ENCODE data around the gene TNFRSF19. TPM values are rescaled to one million over a fixed set of nuclear protein-coding genes. Genes with fewer than 3 reads are reported as not detected.

Gene TNFRSF19
- total and polyA plus RNA-seq, 2 of the 8 experiments (the other 6 are each of a cell fraction or from before 2014, with no cell fraction given): 0.50 to 0.95 TPM

GRCh38 chr13:23626700-23627099 lies 56.5 kb downstream of the TNFRSF19 start (continued):
- TF ChIP-seq CTCF (IDR thresholded peaks at IDR 0.05; ENCODE audit: control extremely low read depth in 1 of 3, insufficient read depth in 1 of 3, low read depth in 1 of 3, low read length in 3 of 3): no peak
